Stimulated activated CD4-positive, alpha-beta T cell treated with anti-CD3 and anti-CD28 coated beads, Interleukin-12 subunit alpha, Interleukin-12 subunit beta, amount 100 ng/mL, for 4 hours (primary cell): ENCODE measurements around the gene DIS3L2.
"Not testable (repeated sequence)": the region's sequence is repeated elsewhere in the genome, so short reads cannot be mapped to it uniquely, and the experiment has no call there.

Experiments
- DNase-seq: peaks from one replicate; pipeline ENCODE4 v3.0.0-alpha.2; 2020

Gene DIS3L2

DNA sequence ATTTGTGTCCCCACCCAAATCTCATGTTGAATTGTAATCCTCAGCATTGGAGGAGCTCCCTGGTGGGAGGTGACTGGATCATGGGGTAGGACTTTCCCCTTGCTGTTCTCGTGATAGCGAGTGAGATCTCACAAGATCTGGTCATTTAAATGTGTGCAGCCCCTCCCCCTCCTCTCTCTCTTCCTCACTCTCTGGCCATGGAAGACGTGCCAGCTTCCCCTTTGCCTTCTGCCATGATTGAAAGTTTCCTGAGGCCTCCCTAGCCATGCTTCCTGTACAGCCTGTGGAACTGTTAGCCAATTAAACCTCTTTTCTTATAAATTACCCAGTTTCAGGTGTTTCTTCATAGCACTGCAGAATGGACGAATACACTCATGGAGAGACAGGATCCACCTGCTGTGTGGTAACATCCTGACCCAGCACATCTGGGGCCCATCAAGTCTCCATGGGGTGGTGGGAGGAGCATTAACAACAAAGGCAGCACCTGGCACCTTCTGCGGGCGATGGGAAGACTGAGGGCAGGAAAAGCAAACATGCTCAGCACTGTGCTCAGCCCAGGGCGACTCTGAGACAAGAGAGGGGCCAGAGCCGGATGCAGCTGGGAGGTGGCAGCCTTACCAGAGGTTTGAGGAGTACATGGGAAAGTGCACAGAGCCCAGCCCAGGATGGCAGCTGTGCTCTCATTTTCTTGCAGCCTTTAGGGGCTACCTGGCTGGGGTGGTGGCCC is 400.8 kb downstream of the DIS3L2 start:
- no peak for DNase-seq

DNA sequence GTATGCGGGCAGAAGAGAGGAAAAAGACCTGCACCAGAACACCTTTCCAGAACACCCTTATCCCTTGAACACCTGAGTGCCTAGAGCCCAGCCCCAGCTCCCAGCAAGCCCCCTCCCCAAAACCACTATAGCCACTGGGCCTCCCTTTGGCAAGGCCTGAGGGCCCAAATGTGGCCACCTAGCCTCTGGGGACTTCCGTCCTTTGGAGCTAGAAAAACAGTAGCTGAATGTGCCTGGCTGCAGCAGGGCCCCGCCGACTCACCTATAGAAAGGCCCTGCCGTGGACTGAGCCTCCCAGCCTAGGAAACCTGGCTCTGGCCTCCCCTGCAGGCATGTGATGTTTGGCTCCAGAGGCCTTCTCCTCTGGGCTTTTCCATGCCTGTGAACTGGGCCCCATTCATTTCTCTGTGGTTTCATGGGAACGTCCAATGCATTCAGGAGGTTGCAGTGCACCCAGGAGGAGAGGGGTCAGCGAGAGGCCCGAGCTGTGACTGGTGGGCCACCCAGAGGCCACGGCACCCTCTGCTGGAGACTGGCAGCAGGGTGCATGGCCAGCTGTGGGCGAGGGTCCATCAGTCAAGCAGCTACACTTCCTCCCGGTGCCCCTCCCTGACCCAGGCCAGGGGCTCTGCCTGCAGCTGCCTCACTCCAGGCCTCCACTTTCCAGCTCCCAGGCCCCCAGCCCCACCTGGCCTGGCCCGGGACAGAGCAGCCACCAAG is 401.7 kb downstream of the DIS3L2 start:
- DNase-seq, result not testable (repeated sequence)

DNA sequence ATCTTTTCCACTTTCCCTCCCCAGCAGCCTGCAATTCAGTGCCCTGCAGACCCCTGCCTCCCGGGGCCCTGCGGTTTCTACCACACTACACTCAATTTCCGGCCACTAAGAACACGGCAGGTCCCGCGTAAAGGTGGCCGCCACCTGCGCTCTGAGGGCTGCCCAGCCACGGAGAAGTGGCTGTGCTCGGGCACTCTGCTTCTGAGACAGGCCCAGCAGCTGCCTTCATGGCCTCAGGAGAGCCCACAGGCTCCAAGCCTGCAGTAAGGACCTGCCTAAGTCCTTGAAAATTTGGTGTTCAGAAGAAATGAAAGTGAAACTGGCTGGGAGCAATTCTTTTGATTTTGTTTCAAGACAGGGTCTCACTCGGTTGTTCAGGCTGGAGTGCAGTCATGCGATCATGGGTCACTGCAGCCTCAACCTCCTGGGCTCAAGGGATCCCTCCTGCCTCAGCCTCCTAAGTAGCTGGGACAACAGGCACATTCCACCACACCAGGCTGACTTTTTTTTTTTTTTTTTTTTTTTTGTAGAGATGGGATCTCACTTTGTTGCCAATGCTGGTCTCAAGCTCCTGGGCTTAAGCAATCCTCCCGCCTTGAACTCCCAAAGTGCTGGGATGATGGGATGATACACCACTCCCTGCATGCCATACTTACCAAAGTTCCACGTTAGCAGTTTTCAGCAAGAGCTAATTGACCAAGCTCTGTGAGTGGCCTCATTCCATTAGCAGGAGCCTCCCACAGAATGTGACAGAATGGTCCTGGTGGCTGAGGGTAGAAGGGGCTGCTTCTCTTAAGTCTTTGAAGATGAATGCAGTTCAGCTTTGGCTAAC is 402.5 kb downstream of the DIS3L2 start:
- DNase-seq, result no peak

DNA sequence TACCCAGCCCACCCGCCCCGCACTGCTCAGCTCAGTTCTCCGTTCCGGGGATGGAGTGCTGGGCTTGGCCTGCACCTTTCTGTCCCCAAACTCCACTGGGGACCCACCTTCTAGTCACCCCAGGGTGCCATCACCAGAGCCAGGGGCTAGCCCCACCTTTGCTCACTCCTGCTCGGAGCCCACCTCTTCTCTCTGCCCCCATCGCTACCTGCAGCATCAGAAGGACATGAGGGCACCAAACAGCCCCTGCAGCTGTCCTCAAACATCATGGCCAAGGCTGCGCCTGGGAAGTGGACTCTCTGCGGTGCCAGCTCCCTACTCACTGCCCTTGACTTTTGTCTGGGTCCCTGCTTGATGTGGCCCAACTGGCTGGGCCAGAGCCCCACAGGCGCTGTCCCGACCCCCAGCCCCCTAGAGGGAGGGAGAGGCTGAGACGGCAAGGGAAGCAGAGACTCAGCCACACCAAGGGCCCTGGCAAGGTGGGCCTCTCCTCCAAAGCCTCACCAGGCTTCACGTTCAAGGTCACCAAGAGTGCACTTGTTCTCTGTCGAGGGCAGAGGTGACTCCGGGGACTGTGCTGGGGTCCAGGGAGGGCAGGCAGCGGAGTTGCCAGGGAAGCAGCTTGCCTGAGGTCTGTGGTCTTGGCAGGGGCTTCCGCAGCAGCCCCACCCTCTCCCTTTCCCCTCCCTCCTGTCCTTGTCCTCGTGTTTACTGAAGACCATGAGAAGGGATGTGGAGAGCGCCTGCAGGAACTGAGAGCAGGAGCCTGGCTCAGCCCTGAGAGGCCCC is 403.5 kb downstream of the DIS3L2 start:
- DNase-seq, result not testable (repeated sequence)

DNA sequence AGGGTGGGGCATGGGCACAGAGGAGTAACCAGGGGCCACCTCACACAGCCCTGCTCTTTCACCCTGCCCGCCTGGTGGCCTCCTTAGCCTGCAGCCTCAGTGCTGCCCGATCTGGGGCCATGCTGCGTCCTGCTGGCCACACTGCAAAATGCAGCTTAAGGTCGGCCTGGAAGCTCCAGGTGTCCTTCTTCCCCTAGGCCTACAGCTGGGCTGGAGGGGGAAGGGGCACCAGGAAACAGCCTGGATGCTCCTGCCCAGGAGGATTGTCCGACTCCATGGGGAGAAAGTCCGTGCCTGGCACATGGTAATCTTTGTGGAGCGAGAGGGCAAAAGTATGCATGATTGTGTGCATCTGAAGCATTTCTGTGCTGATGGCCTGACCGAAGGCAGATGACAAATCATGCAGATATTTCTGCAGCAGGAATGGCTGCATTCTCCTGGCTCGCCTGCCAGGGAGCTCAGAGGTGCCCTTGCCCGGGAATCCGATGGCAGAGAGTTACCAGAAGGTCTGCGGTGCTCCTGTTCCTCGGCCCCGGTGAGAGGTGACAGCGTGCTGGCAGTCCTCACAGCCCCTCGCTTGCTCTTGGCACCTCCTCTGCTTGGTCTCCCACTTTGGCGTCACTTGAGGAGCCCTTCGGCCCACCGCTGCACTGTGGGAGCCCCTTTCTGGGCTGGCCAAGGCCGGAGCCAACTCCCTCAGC is 404.3 kb downstream of the DIS3L2 start:
- DNase-seq, result no peak

DNA sequence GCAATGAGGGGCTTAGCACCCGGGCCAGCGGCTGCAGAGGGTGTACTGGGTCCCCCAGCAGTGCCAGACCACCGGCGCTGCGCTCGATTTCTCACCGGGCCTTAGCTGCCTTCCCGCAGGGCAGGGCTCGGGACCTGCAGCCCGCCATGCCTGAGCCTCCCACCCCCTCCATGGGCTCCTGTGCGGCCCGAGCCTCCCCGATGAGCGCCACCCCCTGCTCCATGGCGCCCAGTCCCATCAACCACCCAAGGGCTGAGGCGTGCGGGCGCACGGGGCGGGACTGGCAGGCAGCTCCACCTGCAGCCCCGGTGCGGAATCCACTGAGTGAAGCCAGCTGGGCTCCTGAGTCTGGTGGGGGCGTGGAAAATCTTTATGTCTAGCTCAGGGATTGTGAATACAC is 404.9 kb downstream of the DIS3L2 start:
- DNase-seq, result not testable (repeated sequence)

DNA sequence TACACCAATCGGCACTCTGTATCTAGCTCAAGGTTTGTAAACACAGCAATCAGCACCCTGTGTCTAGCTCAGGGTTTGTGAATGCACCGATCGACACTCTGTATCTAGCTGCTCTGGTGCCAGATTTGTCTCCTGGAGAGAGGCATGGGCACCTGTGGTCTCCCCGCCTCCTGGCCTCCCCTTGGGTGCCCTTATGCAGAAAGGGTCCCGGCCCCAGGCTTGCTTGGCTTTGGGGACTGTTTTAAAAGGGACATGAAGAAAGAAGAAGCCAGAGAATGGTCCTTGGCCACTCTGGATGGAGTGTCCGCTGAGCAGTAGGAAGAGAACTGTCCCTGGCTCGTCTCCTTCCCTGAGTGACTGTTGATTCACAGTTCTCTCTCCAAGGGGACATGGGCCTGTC is 405.5 kb downstream of the DIS3L2 start:
- DNase-seq, result no peak

DNA sequence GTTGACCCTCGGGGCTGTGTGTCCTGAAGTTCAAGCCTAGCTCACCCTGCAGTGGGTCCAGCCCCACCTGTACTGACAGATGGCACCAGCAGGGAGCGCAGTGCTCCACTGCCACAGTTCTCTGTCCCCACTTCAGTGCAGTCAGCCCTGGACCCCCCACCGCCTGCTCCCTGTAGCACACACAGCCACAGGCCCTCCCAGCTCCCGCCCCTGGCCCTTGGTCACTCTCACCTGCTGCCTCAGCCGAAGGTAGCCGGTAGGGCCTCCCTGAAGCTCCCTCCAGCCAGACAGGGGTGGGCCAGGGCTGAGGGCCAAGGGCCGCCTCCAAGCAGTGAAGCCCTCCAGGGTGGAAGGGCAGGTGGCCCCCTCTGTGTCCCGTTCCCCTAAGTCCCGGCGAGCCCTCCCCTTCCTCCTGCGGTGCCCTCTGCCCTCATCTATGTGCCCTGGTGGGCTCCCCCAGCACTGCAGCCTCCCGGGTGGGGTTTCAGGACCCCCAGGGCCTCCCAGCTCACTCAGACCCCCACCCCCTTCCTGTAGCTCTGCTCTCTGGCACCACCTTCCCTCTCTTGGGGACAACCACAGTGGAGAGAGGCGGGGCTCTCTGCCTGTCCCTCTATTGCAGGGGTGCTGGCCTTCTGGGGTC is 406.2 kb downstream of the DIS3L2 start:
- no peak for DNase-seq

DNA sequence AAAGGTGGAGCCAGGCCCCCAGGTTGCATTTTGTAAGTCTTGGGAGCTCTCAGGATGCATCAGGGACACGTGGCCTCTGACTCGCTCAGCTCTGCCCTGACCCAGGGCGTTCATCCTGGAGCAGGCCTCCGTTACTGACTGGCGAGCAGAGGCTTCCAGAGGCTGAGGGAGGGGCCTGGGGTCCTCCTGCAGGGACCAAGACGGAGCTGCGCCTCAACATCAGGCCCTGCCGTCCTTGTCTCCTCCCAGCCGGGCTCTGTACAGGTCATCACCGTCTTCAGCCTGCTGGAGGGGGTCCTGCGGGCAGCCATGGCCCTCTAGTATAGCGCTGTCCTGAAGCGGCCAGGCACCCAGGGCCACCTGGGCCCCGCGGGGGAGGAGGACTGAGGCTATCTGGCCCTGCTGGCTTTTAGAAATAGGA is 406.8 kb downstream of the DIS3L2 start:
- DNase-seq, result no peak

DNA sequence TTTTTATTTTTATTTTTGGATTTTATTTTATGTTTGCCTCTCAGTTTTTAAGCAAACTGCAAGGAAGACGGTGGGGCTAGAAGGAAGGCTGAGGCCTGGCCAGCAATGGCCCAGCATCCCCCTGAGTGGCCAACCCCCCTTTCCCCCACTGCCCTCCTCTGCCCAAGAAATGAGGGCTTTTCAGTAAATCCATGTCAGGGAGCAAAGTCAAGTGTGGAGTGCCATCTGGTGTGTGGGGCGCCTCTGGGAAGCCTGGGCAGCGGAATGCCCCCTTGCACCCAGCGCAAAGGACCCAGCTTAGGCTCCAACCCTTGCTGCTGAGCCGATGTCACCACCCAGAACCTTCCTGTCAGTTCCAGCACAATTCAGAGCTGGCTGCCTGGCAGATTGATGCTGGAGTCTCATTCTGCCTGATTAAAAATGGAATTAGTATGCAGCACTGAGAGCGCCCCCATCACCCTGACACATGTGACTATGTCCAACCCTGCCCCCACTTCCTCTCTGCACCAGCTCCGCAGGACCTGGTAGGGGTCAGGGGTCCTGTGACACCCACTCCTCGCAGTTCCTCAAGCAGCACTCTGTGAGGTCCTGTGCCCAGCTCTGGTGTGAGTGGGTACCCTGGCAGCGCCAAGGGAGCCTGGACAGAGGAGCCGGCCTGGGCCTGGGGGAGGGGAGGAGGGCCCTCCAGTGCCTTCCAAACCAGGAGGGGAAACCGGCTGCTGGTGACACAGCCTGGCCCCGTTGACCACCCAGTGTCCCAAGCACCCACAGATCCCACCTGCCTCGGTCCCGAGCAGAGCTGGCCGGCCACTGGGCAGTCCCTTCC is 407.8 kb downstream of the DIS3L2 start:
- no peak for DNase-seq

DNA sequence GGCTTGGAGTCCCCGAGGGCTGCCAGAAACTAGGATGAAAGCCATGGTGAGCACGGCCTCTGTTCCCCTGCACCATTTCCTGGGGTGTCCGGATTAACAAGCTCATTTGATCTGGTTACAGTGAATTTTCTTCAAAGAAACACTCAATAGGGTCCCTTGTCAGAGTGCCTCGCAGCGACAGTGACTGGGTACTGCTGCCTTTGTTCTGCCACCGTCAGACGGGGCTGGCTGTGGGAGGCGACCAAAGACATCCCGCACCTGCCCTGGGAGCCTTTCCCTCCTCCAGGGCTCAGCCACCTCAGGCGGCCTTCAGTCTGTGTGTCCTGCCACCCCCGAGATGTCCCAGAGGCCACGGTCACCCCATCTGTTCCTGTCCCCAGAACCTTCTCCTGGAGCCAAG is 408.5 kb downstream of the DIS3L2 start:
- not testable (repeated sequence) for DNase-seq

DNA sequence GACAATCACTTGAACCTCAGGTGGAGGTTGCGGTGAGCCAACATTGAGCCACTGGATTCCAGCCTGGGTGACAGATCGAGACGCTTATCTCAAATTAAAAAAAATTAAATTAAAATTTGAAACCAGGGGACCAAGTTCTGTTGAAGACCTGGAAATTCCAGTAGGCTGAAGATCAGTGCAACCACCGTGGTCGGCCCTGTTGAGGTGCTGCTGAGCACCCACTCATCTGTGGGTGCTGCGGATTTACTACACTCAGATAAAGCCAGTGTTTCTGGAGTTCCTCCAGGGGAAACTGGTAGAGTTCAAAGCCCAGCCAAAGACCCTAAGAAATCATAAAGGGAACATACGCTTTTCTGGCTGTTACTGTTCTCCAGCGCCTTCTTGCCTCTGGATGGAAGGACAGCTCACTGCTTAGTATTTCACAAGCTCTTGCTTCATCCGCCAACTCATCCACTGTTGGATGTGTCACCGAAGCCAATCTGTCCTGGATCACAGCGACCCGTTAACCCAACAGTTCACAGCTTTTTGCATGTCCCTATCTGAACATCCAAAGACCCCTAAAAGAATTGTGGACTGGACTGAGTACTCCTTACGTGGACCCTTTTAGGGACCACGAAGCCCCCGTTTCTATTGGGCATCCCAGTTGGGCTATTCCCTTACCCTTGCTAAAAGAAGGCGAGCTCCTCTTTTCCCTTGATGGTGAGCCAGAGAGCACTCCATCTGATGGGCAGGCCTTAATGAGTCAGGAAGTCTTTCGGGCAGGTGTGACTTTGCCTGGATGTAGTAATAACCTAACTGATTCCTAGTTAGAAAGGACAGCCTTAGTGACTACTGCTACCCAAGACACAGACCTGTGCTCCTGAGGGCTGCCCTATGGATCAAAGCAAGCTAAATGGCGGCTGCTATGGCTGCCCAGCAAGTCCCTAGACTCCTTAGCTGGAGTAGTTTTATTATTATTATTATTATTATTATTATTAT is 411.0 kb downstream of the DIS3L2 start:
- no peak for DNase-seq

DNA sequence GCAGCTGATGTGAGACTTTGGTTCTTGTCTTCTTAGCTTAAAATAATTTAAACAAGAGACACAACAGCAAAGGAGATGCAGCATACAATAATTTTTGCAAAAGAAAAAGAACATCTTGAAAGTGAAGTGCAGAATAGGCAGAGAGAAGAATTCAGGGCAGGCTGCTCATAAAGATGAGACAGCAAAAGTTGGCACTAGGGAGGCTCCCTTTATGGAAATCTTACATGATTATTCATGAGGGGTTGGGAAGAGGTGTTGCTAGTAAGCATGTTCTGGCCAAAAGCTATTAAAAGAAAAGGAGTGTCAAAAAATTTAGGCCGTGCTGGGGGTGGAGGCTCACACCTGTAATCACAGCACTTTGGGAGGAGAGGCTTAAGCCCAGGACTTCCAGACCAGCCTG is 412.8 kb downstream of the DIS3L2 start:
- no peak for DNase-seq

DNA sequence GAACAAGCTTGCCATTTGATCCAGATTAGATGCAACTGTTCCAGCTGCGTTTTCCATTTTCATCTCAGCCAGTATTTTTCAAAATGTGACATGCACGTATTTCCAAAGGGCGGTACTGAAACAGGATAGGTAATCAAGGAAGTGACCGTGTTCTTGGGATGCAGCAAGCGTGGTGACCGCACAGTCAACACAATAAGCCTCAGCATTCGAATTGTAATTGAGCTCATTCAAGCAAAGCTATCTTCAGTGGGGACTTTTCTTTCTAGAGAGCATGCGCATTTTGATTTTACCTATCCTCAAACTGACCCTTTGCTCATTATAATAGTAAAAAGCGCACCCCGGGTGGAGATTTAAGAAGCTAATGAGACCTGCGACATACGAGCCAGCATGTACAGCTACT is 413.7 kb downstream of the DIS3L2 start:
- no peak for DNase-seq

DNA sequence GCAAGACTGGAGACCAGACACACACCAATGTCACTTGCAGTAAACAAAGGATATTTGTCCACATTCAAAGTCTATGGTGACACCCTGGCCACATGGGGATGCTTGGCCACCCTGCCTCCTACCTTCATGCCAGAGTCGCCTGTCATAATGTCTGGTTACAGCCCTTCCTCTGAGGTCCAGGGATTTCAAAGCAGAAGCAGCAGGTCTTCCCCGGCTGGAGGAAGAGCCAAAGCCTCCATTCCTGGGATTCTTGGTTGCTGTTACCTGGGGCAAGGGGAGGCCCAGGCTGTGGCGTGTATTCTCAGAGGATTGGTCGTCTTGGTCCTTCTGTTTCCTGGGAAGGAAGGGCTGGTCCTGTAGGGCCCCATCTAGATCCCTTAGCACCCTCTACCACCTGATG is 414.7 kb downstream of the DIS3L2 start:
- DNase-seq, result no peak

DNA sequence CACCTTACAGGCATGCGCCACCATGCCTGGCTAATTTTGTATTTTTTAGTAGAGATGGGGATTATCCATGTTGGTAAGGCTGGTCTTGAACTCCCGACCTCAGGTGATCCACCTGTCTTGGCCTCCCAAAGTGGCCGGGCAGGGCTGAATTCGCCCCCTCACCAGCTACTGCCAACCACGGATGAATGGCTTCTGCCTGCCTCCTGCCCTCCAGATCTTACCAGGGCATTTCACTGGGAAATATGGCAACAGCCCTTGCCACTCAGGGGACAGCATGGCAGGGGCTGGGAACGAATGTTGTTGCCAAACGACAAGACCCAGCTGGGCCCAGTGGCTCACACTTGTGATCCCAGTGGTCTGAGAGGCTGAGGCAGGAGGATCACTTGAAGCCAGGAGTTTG is 415.2 kb downstream of the DIS3L2 start:
- DNase-seq, result no peak

DNA sequence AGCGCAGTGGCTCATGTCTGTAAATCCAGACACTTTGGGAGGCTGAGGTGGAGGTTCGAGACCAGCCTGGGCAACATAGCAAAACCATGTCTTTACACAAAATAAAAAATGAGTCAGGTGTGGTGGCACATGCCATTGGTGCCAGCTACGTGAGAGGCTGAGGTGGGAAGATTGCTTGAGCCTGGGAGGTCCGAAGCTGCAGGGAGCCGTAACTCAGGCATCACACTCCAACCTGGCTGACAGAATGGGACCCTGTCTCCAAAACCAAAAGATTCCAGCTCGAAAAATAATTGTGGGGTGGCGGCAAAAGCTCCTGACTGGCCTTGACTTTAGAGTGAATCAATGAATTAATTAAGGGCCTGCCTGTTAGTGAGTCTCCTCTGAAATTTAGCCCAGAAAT is 415.8 kb downstream of the DIS3L2 start:
- DNase-seq, result no peak

DNA sequence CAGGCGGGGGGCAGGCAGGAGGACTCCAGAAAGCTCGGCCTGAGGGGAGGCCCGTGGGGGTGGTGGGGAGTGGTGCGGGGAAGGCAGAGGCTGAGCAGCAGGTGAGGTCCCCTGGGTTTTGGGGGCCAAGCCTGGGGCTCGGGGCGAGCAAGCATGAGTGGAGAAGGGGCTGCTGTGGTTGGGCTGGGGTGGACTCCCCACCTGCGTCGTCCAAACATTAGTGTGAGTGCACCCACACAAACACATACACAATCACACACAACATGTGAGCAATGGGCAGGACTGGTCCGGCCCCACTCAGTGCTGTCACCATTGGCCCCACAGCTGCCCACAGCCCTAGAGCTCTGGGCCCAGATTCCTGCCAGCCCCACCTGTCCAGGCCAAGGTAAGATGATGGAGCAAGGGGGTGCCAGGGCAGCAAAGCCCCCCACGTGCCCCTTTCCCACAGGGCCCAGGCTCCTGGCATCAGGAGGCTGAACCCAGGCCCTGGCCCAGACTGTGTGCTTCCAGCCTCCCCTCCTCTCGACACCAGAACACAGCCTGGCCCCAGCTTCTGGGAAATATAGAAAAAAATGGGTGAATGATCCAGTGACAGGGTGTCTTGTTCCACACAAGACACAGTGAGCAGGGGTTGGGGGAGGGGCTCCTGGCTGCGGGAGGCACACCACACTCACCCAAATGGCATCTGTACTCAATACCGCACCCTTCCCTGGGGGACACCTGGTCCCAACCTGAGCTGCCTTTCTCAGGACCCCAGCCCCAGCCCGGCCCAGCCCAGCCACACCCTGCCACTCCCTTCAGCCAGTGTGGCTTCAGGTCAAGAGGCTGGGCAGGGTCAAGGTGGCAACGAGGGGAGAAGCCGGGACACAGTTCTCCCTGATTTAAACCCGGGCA is 416.6 kb downstream of the DIS3L2 start:
- no peak for DNase-seq
